C4-2B (cell line): ENCODE data around the gene SFXN5.

Source experiments
- ZFX ChIP-seq: fragments of 450-650 bp; IDR thresholded peaks from 2 replicates; pipeline ENCODE4 v1.6.1; 2017
- TF ChIP-seq, protein P1 (sequence below): fragments of 450-650 bp; conservative IDR thresholded peaks from 2 replicates; pipeline ENCODE4 v1.5.1; 2017; ENCODE audit warnings: mild to moderate bottlenecking

DNA sequence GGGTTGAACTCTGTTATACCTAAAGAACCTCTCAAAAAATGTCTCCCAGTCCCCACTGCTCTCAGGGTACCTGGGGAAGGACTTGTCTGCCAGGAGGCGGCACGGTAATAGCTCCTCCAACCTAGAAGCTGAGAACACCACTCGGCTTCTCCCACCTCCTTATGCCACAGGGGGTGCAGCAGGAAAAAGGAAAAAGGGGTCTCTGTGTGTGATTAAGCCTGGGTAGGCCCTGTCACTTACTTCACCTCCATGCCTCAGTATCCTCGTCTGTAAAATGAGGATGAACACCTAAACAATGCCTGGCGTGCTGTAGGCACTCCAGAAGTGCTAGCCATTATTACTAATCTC lies 77.6 kb downstream of the SFXN5 start:
- TF ChIP-seq, protein P1, sequence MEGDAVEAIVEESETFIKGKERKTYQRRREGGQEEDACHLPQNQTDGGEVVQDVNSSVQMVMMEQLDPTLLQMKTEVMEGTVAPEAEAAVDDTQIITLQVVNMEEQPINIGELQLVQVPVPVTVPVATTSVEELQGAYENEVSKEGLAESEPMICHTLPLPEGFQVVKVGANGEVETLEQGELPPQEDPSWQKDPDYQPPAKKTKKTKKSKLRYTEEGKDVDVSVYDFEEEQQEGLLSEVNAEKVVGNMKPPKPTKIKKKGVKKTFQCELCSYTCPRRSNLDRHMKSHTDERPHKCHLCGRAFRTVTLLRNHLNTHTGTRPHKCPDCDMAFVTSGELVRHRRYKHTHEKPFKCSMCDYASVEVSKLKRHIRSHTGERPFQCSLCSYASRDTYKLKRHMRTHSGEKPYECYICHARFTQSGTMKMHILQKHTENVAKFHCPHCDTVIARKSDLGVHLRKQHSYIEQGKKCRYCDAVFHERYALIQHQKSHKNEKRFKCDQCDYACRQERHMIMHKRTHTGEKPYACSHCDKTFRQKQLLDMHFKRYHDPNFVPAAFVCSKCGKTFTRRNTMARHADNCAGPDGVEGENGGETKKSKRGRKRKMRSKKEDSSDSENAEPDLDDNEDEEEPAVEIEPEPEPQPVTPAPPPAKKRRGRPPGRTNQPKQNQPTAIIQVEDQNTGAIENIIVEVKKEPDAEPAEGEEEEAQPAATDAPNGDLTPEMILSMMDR, result no peak
- TF ChIP-seq ZFX, result no peak
